Heart right ventricle (tissue), 16 donors: ENCODE measurements around the gene PREX1. TPM values are rescaled to one million over a fixed set of nuclear protein-coding genes. Genes with fewer than 3 reads are reported as not detected.

ENCODE experiments used
- ATAC-seq, 8 donors: fragments of 200-7000 bp; cut with Tn5 transposase; one replicate each; pipeline ENCODE4 v1.9.1; 2020; ENCODE audit warnings: mild to moderate bottlenecking in 8 of 8, moderate library complexity in 8 of 8, moderate number of reproducible peaks in 1 of 8
- DNase-seq, 2 donors: peaks; one replicate each; pipeline ENCODE4 v3.0.0-alpha.2; 2020
- H3K27ac ChIP-seq, 10 donors: fragments of 200-600 bp; sonication (generic) in 2 of 10; one replicate each; pipeline versions ENCODE4 v1.5.0 to v1.8.0; 2020 to 2022; ENCODE audit warnings: mild to moderate bottlenecking in 3 of 10
- H3K27me3 ChIP-seq, 7 donors: fragments of 200-600 bp; one replicate each; pipeline ENCODE4 v1.8.0; 2021 to 2022; ENCODE audit warnings: mild to moderate bottlenecking in 2 of 7
- H3K36me3 ChIP-seq, 9 donors: fragments of 200-600 bp; sonication (generic) in 1 of 9; one replicate each; pipeline versions ENCODE4 v1.5.0 to v1.8.0; 2020 to 2022; ENCODE audit warnings: mild to moderate bottlenecking in 2 of 9
- H3K4me1 ChIP-seq, 9 donors: fragments of 200-600 bp; sonication (generic) in 1 of 9; one replicate each; pipeline versions ENCODE4 v1.5.0 to v1.8.0; 2020 to 2022; ENCODE audit warnings: mild to moderate bottlenecking in 4 of 9
- H3K4me3 ChIP-seq, 10 donors: fragments of 200-600 bp; sonication (generic) in 2 of 10; one replicate each; pipeline versions ENCODE4 v1.5.0 to v1.8.0; 2020 to 2022; ENCODE audit warnings: mild to moderate bottlenecking in 7 of 10, moderate library complexity in 2 of 10
- H3K9me3 ChIP-seq, 11 donors: fragments of 200-600 bp in 10 of 11; sonication (generic) in 2 of 11; one replicate each; pipeline versions ENCODE4 v1.5.0 to v1.8.0; 2013 to 2022; ENCODE audit warnings: mild to moderate bottlenecking in 2 of 11, control low read depth in 1 of 11, moderate library complexity in 1 of 11
- WGBS, 2 donors: extraction: QIAGEN DNeasy Blood & Tissue Kit; methylation state at CpG; one replicate each; pipeline ENCODE4 v1.1.7; 2013; ENCODE audit warnings: inconsistent platforms in 1 of 2; 5-methylcytosine and 5-hydroxymethylcytosine counted together
- intact Hi-C, 10 donors: fragments of 100-400 bp; cut with DNase I; formaldehyde crosslinking; loops; one replicate each; pipeline versions ENCODE4 v1.11.1 to v1.14.2; 2022
- polyA plus RNA-seq, 2 donors: library from polyadenylated mRNA; stranded (reverse); fragments of 200-250 nt; gene quantifications; one replicate each; pipeline ENCODE4 v1.2.3, GENCODE V29; 2013
- total RNA-seq, 10 donors: library from RNA; stranded (reverse); fragmentation: NEBNext Ultra II Directional in 3 of 10; extraction: Animal tissue kit (Norgen Biotek cat#: 25700) in 3 of 10; gene quantifications; one replicate each; pipeline versions ENCODE4 v1.2.1 to v1.2.4, GENCODE V29; 2021 to 2023
- TF ChIP-seq, protein P1 (sequence below), 9 donors: fragments of 200-600 bp; sonication (generic) in 2 of 9; IDR thresholded peaks; one replicate each; pipeline versions ENCODE4 v1.5.0 to v1.8.0; 2021 to 2022; ENCODE audit warnings: antibody characterized with exemption in 9 of 9, mild to moderate bottlenecking in 5 of 9, moderate library complexity in 1 of 9
- donor health status: Arrhythmogenic right ventricular cardiomyopathy.
- donor health status: ischemic (EF 13 %, LVEDD 7.1; RV severe dilation, severe dysfunction).
- donor health status: healthy with polysubstance abuse.
- donor health status: DM: no; HTN: yes; CAD: no.
- donor health status: DM: no; HTN: no; CAD: no.
- donor health status: ischemic (EF 25% LVEDD 6.9; RV normal size, moderate dysfunction).
- donor health status: ischemic (EF 25% LVEDD 5.7; RV mildly dilated, moderate dysfunction).
- donor health status: healthy.
- donor health status: DM: yes; HTN: yes; CAD: no.
- donor health status: Ischemic cardiomyopathy.
- donor health status: ischemic (EF 35%, LVEDD 5.7; RV mildly dilated, moderate dysfunction).
- donor health status: nonischemic (EF 11% LVEDD 7.7; RV severe dilation, severe dysfunction).
- donor health status: DM: yes; HTN: yes; CAD: no.
- donor health status: PGD.
- donor health status: ischemic (EF 29% LVEDD 5.4; RV normal size, mild dysfunction).
- donor health status: nonischemic (EF 23%, LVEDD 6.1; RV moderate dilation, normal function).

The PREX1 gene
- total and polyA plus RNA-seq, 12 donors = 4.6 to 23.4 (median 8.8) TPM

DNA sequence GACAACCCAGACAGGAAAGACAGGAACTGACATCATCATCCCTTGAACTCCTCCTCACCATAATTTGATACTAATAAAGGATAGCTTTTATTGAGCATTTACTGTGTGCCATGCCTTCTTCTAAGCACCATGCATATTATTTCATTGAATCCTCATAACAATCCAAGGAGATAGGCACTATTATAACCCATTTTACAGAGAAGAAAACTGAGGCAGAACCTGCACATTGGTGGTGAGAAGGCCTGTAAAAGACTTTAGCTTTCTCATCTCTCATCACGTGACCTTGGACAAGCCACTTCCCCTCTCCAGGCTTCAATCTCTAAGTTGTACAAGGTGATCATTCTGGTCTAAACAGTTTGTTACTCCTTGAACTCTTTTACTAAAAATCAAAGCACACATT, 34.5 kb upstream of the PREX1 start:
- H3K4me3 ChIP-seq = no peak overlapping the region
- H3K27ac ChIP-seq = no peak overlapping the region
- TF ChIP-seq, protein P1, sequence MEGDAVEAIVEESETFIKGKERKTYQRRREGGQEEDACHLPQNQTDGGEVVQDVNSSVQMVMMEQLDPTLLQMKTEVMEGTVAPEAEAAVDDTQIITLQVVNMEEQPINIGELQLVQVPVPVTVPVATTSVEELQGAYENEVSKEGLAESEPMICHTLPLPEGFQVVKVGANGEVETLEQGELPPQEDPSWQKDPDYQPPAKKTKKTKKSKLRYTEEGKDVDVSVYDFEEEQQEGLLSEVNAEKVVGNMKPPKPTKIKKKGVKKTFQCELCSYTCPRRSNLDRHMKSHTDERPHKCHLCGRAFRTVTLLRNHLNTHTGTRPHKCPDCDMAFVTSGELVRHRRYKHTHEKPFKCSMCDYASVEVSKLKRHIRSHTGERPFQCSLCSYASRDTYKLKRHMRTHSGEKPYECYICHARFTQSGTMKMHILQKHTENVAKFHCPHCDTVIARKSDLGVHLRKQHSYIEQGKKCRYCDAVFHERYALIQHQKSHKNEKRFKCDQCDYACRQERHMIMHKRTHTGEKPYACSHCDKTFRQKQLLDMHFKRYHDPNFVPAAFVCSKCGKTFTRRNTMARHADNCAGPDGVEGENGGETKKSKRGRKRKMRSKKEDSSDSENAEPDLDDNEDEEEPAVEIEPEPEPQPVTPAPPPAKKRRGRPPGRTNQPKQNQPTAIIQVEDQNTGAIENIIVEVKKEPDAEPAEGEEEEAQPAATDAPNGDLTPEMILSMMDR (IDR thresholded peaks at IDR 0.05) = no peak
- intact Hi-C loops = no loop called here
- WGBS, 2 donors = 93 to 95% methylated on average over 1 of the region's 1 CpG
- no peaks in the 10 kb centered on the region for H3K27me3 ChIP-seq
- DNase-seq = no peak
- H3K9me3 ChIP-seq = no peaks in the 10 kb centered on the region
- ATAC-seq = no peak
- H3K36me3 ChIP-seq = no peaks in the 10 kb centered on the region
- H3K4me1 ChIP-seq = peaks cover 0 to 57% (median 0%) of the 10 kb centered on the region in 9 donors

DNA sequence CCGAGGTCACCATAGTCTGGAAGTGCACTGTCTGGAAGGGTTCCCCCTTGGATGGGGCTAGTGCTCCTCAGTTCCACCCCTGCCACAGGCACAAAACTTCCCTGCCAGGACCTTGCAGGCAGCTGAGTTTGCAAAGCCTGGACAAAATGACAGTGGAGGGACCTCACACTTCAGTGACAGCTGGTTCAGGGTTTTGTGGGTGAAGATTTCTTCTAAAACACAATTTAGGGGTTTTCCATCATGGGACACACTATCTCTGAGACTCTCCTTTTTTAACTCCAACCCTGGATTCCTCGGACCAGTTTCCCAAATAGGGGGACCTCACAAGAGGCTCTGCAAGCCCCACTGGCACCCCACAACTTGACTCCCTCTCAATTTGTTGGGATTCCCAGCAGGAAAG, 33.6 kb upstream of the PREX1 start:
- WGBS, 2 donors = 85 to 90% methylated on average over 2 of the region's 2 CpGs
- H3K27me3 ChIP-seq = no peaks in the 10 kb centered on the region
- intact Hi-C loops = no loop called here
- no peak overlapping the region for H3K4me3 ChIP-seq
- H3K9me3 ChIP-seq = no peaks in the 10 kb centered on the region
- peaks cover 0 to 56% (median 0%) of the 10 kb centered on the region in 9 donors for H3K4me1 ChIP-seq
- TF ChIP-seq, protein P1 (IDR thresholded peaks at IDR 0.05) = no peak
- no peak for DNase-seq
- H3K27ac ChIP-seq = no peak overlapping the region
- no peaks in the 10 kb centered on the region for H3K36me3 ChIP-seq
- ATAC-seq = no peak

DNA sequence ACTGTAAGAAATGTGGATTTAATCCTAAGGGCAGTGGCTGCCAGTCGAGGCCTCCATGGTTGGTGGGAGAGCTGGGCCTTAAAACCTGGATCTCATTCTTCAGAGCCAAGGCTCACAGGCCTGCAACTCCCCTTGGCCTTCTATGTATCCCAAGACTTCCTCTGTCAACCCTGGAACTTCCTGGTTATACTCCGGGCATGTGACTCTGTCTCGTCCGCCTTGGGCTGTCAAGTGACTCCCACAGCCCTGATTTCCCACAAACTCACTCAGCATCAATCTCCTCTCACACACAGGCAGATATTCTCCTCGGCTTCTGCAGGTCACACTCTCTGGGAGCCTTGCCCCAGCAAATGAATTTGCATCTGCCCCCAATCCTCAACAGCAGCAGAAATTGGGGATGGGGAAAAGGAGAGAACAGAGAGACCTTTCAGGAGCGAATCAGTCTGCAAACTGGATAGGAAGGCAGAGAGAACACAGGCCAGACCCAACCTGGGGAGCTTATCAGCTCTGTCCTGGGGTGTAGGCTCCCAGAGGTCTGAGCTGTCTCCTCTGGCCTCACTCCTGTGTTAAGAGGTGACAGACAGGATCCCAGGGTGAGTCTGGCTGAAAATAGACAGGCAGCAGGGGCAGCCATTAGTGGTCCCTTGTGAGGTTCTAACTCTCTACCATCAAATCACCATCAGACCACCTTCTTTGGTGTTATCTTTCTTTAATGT, 30.4 kb upstream of the PREX1 start:
- no peaks in the 10 kb centered on the region for H3K36me3 ChIP-seq
- peak in 6 of 8 donors; percentile 20 to 67 (median 58) for ATAC-seq
- intact Hi-C loops = no loop called here
- peaks cover 0 to 72% (median 0%) of the 10 kb centered on the region in 9 donors for H3K4me1 ChIP-seq
- H3K4me3 ChIP-seq = no peak overlapping the region
- TF ChIP-seq, protein P1 (IDR thresholded peaks at IDR 0.05) = no peak
- peak overlapping the region in 1 of 10 donors; percentile 79 for H3K27ac ChIP-seq
- no peaks in the 10 kb centered on the region for H3K9me3 ChIP-seq
- whole genome bisulfite sequencing, 2 donors = 51 to 65% methylated on average over 6 of the region's 6 CpGs
- peak in 1 of 2 donors; percentile 14 for DNase-seq
- no peaks in the 10 kb centered on the region for H3K27me3 ChIP-seq

DNA sequence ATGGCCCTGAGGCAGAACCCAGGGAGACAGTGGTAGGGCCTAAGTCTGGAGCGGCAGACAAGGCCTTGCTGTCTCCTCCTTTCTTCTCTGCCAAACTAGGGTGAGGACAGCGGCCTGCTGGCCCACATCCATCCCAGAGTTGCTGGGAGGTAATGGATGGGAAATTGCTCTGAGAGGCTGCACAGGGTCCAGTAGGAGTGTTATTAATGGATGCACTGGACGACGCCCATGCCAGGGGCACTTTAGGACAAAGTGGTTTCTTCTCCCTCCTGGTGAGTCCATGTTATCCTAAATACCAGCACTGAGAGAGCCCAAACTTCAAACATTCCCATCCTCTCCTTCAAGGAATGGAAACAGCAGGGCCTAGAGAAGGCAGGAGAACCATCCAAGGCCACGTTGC, 28.3 kb upstream of the PREX1 start:
- H3K36me3 ChIP-seq = no peaks in the 10 kb centered on the region
- DNase-seq = no peak
- peak in 1 of 8 donors; percentile 31 for ATAC-seq
- TF ChIP-seq, protein P1 (IDR thresholded peaks at IDR 0.05) = no peak
- no peaks in the 10 kb centered on the region for H3K9me3 ChIP-seq
- WGBS, 2 donors = 88 to 91% methylated on average over 4 to 5 of the region's 5 CpGs
- no peak overlapping the region for H3K4me3 ChIP-seq
- intact Hi-C loops = no loop called here
- H3K27me3 ChIP-seq = no peaks in the 10 kb centered on the region
- peaks cover 0 to 60% (median 0%) of the 10 kb centered on the region in 9 donors for H3K4me1 ChIP-seq
- peak overlapping the region in 1 of 10 donors; percentile 3 for H3K27ac ChIP-seq
